Activated CD4-positive, CD25-positive, alpha-beta regulatory T cell treated with anti-CD3 and anti-CD28 coated beads, Interleukin-2, amount 50 U/mL, for 72 hours (primary cell): ENCODE measurements around the gene PRKCQ.

Experiments
- DNase-seq: peaks from one replicate; pipeline ENCODE4 v3.0.0; 2021

Gene PRKCQ

DNA sequence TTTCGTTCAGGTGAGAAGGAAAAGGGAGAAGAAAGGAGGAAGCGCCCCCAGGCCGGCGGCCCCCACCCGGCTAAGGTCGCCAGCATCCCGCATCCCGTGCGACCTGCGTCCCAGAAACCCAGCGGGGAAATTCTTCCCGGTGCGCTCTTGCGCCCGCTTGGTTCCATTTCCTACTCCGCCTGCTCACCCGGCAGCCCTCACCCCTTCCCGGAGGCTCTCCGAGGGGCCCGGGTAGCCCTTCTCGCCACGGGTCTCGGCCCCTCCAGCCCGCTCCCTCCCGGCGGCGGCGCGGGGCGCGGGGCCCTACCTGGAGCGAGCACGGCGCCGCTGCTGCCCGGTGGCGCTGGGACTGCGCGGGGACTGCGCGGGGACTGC, at the start of gene PRKCQ:
TSS of gene PRKCQ (minus strand) at position 373 of the 375 bp plus-strand sequence. CDS start 65,141 bp downstream, outside the sequence.
- DNase-seq = no peak

DNA sequence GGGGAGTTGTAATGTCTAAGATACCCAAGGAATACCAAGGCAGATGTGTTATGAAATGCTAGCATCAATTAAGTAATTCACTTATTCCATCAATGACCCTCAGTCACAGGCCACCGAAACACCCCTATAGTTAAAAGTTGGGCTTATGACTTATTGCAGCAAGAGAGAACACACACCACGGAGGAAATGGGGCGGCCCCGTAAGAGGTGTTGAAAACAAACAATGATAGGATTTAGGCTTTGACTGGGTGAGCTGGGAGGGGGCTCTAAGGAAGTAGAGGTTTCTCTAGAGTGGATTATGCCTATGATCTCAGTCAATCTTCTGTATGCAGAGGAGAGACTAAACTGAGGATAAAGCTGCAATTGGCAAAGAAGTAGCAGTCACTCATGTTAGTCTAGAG, 45.4 kb upstream of the PRKCQ start:
- DNase-seq = no peak

DNA sequence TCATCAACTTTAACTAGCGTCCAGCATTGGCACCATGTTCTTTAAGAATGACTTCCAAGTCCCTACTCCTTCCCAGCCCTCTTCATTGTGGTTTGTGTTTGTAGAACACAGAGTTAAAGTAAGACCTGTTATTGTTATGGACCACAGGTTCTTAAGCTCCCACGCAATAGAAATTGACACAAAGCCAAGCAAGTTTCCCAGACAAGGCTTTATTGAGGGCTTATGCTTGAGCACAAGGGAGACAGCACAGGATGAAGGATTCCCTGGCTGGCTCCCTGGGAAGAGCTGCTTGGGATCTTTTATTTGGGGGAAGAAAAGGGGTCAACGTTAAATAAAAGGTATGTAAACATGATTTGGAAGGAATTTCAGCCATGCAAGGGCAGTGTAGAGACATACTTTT, 44.3 kb upstream of the PRKCQ start:
- DNase-seq = no peak

DNA sequence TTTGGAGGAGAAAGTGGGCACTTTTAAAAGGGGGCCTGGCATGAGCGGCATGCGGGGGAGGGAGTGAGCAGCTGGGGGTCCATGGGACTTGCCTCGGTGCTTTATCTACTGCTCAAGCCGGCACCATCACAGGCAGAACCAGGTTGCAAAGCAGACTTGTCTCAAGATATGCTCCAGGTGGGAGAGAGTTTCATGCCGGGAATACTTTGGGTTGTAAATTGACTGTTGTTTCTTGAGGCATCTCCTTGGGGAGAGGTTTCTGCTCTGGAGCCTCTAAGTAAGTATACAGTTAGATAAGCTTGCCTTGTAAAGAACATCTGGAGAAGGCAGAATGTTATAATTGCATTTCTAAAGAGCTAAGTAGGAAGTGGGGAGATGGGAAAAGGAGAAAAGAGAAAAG, 42.8 kb upstream of the PRKCQ start:
- no peak for DNase-seq

DNA sequence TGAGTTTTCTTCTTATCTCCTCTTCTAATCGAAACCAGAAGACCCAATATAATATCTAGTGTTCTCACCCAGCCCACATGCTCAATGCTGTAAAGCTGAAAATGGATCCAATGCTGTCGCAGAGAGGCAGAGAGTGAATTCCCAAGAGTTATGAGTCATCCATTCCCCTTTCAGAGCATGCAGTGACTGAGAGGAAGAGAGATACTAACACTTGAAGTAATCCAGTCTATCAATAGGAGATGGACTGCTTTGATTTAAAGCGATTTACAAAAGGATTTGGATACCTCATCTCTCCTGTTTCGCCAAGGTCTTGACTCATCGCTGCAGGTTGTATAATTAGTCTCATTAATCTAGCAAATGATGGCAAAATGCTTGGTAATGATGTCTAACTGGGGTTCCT, 41.5 kb upstream of the PRKCQ start:
- DNase-seq = no peak

DNA sequence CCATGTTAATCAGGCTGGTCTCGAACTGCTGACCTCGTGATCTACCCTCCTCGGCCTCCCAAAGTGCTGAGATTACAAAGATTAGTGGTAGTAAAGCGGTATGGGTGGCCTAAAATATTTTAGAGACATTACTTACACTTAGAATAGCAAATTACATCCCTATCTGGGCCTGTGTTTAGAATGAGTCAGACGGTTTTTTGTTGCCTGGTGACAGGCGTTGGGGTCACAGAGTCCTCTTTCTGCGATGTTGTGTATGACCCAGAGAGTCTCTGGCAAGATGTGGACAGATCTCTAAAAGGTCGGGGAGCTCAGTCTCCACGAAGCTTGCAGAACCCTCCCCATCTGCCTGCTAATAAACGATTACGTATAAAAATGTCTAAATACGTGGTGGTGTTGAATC, 39.6 kb upstream of the PRKCQ start:
- no peak for DNase-seq

DNA sequence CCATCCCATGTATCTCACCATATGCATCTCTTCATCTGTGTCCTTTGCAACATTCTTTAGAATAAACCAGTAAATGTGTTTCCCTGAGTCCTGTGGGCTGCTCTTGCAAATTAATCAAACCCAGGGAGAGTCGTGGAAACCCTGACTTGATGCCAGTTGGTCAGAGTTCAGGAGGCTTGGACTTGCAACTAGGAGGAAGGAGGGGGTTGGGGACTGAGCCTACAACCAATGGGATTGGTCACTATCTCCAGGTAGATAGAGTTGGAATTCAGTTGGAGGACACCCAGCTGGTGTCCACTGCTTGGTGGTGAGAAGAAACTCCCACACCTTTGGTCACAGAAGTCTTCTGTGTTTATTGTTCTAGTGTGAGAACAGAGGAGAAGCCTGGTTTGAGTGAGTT, 38.3 kb upstream of the PRKCQ start:
- no peak for DNase-seq

DNA sequence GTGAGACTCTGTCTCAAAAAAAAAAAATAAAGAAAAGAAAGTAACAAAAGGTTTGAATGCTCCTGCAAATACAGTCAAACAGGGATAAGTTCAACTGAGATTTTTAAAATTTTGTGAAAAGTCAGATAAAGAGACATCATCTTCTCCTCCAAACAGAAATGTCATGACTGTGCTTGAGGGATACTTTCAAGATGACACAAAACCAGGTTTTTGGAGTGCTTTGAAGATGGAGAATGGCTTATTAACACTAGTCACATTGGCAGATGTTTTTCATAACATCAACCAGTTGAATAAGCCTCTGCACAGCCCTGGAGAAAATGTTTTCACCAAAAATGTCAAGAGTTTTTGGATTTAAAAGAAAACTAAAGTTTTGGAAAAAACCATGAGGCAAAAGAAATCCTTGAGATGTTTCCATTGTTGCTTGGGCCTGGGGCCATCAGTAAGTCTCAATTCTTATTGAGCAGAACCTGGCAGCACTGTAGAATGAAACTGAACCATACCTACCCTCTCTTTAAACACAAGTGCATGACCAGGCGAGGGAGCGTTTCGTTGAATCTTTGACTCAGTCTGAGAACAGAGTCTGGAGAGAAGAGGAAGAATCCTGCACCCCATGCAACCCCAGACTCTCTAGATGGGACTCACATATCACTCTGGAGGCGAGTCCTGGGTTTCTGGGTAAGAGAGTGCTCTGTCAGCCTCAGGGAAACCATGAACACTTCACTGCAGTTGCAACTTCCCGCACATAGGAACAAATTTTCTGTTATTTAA, 37.4 kb upstream of the PRKCQ start:
- no peak for DNase-seq

DNA sequence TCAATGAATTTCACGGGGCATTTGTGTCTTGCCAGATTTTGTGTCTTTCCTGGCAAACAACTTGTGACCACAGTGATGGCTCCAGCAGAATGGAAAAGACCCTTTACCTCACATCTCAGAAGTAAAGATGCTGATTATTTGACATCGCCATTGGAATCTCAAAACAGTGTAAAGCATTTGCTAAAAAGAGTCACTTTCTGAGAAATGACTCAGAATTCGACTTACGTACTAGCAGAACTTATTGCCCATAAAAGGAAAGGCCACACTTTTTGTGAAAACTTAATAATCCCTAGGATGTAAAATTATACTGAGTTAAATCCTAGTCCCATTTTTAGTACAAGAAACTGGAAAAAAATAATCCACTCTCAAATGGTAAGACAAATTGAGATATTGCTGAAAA, 35.9 kb upstream of the PRKCQ start:
- DNase-seq = no peak

DNA sequence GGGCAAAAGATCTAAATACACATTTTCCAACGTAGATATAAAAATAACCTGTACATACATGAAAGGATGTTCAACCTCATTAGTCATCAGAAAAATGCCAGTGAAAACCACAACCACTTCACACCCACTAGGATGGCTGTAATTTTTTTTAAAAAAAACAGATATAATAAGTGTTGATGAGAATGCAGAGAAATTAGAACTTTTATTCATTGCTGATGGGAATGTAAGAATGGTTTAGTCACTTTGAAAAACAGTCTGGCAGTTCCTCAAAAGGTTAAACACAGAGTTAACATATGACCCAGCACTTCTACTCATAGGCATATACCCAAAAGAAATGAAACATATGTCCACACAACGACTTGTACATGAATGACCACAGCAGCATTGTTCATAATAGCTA, 32.3 kb upstream of the PRKCQ start:
- DNase-seq = no peak

DNA sequence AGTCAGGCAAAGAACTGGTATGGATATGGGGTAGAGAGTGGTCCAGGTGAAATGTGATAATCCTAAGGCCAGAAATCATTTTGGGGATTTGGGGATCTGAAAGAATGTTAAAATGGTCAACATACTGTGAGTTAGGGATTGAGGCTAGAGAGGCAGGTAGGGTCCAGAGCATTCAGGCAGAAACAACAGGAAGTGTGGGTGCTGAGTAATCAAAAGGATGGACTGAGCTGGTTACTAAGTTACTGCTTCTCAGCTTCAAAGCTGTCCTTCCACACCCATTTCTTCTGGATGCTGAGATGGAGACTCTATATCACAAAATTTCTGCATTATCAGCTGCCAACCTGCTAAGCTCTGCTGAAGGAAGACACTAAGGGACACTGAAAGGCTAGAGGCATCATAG, 30.6 kb upstream of the PRKCQ start:
- no peak for DNase-seq

DNA sequence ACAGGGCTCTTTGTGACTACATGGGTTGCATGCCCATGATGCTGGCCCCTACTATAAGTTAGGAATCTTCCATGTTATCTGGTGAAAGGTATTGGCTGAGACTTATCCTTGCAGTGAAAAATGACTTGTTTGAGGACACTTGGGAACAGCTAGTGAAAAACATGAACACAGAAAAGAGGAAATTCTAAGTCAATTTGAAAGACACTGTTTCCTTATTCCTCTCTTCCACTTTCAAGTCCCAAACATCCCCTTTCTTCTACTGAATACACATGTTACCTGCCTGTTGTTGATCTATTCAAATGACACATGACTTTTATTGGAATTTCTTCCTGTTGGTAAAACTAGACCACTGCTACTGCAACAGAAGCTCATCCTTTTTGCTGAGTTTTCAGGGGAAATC, 29.5 kb upstream of the PRKCQ start:
- DNase-seq = no peak

DNA sequence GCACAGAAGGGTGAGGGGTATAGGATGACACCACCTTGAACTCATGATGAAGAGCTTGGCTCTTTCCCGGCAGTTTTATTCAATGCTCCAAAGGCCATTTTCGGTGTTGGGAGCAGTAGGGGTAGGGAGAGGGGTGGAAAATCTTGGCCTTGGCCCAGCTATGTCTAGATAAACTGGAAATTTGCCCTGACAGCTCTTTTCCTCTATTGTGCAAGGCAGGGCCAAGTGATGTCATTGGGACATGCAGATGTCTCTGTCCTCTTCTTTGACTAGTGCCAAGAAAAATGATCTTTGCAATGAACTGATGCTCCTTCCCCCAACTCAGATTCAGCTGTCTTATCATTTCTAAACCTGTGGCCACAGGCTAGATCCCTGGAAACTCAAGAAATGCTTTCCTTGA, 27.7 kb upstream of the PRKCQ start:
- DNase-seq = no peak

DNA sequence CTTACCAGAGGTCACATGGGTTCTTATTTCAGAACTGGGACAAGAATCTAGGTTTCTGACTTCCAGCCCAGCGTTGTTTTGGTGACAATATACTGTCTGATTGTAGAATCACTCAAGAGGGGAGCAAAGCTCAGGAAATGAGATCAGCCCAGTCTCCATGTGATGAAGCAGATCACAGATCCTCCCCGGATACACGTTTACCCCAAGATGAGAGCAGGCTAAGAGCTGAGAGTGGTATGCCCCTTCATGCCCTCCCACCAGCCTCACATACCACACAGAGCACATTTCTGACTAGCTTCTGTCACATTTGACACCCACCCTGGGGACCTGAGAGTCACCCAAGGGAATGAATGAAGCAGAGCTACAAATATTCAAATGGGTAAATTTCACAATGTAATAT, 27.1 kb upstream of the PRKCQ start:
- no peak for DNase-seq

DNA sequence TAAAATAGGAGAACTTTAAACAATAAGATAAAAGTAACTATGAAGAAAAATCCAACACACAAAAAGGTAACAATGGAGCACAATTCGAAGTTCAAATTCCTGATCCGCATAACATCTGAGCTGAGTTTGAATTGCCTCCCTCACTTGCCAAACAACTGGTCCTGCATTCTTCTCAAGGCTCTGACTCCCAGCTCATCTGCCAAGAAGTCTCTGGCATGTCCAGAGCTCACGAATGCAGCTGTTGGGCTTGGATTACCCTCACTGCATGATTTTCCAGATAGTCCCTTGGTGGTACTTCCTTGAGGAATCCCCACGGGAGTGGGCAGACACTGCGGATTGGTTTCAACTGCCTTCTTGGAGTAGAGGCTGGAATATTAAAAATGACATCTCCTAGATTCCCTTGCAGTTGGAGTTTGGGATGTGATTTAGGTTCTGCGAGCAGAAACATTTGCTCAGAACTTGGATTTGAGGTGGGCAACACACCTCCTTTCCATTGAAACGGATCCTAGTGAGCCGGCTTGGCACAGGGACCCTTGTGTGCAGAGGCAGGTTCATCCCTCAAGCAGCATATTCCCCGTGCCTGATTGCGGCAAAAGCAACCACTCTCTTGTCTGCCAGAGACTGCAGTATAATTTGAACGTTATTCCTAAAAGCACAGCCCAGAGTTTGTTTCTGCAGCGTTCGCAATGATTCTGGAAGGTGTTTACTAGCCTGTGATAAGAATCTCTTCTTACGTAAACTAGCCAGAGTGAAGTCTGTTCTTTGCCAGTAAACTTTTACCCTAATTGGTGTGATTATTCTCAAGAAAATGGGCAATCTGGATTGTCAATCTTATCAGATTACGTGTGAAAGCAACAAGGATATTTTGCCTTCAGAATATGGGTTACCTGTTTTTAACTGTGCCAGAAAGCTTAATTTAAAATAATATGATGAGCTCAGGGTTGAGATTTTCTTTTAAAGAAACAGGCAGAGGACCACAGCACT, 23.4 kb upstream of the PRKCQ start:
- DNase-seq = no peak

DNA sequence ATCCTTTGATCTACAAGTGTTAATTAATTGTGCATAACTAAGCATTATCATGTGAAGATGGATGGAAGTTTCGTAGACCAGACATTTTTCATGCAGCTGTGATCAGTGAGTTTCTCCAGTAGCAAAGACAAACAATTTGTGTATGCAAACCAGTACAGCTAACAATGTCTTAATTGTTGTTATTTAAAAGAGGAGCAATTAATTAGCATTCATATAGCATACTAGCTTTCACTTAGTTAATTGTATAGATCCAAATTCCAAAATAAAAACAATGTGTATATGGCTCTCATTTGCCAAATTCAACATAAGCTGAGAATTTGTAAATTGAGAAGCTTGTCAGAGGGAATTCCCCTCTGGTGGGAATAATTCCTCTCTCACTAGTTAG, 22.6 kb upstream of the PRKCQ start:
- DNase-seq = no peak

DNA sequence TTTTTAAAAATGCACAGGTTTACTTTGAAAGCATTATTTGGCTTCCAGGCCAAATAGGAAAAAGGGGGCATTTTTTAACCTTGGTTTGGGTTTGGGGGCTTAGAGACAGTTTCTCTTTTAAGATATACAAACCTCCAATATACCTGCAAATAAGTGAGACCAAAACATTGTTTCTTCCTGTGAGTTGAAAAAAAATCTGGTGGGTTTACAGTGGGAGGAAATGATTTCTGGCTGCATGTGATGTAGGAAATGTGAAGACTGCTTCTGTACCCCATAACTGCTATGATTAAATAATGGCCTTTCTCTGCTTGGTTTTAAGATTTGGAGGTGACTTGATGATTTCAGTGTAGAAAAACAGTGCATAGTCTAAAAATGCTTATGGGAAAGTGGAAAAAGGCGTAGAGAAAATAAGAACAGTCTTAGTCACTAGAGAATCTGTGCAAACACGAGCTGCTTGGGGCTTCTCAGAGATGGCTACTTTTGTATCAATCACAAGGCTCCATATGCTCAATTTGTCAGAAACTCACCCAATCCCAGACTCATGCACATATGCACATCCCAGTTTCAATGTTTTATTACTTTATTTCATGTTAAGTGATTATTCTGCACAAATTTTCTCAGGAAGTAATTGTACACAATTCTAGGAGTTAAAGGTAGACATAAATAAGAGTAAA, 22.1 kb upstream of the PRKCQ start:
- no peak for DNase-seq

DNA sequence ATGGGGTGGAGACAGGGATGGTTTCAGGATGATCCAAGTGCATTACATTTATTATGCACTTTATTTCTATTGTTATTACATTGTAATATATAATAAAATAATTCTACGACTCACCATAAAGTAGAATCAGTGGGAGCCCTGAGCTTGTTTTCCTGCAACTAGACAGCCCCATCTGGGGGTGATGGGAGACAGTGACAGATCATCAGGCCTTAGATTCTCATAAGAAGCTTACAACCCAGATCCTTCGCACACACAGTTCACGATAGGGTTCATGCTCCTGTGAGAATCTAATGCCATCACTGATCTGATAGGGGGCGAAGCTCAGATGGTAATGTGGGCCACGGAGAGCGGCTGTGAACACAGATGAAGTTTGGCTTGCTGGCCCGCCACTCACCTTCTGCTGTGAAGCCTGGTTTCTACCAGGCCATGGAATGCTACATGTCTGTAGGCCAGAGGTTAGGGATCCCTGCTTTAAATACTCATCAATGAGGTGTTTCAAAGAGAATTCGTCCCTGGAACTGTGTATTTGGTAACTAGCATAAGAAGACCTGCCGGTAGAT, 21.2 kb upstream of the PRKCQ start:
- no peak for DNase-seq

DNA sequence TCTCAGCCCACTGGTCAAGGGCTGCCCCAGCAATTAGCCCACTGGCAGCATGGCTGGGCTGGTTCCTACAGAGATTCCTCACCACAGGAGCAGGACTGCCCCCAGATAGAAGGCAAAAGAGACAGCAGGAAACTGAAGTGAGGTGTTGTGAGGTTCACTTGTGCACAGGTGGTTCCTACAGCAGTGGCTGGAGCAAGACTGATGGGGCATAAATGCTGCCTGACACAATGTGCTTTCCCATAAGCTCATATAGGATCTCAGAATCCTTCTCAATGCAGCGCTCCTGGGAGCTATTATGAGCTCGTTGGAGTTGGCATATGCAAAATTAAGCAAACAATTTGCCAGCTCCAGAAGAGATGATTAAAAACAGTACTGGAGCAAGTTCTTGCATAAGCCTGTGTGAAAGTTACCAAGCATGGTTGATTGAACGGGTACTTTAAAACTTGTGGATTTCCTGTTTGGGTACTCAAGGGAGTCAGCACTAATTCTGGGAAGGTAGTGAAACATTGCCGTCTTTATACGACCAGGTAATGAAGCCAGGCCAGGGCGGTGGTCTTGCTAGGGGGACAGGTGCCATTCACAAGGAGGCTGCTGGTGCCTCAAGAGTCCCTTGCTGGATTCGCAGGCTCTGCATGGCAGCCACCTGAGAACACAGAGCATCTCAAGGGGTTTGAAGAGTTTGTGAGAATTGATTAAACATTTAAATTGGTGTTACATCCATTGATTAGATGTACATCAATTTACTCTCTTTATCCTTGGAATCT, 20.3 kb upstream of the PRKCQ start:
- DNase-seq = no peak

DNA sequence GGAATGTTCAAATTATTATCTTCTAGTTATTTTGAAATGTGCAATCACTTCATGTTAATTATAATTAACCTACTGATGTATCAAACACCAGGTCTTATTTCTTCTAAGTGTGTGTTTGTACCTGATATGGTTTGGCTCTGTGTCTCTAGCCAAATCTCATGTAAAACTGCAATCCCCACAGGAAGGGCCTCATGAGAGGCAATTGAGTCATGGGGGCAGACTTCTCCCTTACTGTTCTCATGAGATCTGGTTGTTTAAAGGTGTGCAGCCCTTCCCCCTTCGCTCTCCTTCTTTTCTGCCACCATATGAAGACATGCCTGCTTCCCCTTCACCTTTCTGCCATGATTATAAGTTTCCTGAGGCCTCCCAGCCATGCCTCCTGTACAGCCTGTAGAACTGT, 18.6 kb upstream of the PRKCQ start:
- DNase-seq = no peak

DNA sequence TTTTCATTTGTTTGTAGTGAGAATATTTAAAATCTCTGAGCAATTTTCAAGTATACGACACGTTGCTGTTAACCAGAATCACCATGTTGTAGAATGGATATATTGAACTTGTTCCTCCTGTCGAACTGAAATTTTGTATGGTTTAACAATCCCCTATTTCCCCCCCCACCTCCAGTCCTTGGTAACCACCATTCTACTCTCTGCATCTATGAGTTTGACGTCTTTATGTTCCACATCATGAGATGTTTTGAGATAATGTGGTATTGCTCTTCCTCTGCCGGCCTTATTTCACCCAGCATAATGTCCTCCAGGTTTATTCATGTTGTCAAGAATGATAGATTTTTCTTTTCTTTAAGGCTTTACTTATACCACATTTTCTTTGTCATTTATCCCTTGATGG, 17.4 kb upstream of the PRKCQ start:
- no peak for DNase-seq

DNA sequence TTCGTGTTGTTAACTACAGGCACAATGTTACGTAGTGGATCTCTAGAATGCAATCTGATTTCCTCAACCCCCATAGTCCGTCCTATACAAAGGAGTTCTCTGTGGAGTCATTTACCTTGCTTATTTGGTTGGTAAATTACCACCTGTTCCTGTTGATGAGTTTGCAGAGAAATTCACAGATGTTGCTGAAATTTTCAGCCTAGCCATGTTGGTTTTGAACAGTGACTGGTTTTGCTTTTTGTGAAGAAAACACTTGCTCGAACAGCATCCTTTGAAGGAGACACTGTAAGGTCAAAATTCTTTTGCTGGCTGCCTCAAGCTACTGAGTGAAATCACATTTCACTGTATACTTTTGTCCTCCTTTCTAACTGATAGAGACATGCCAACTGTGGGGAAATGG, 15.4 kb upstream of the PRKCQ start:
- DNase-seq = no peak

DNA sequence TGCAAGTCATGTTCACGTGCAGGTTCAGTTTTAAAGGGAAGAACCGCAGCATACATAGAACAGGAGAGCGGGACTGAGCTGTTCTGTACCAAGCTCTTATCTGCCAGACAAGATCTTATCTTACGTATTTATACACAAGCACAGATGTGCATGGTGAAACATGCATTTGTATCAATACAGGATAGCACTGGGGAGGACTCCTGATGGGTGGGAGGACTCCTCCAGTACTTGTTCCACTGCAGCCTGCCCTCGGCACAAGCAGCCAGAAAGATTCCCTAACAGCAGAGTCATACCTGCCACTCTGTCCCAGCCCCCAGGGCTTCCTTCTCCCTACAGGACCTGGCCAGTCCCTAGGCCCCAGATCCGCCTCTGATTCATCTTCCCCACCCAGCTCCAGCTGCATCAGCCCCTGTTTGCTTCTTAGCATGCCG, 13.2 kb upstream of the PRKCQ start:
- no peak for DNase-seq
